Common myeloid progenitor, CD34-positive (primary cell): ENCODE data around the gene CACNA1E.

ENCODE experiments used
- CTCF ChIA-PET: fragments of 350-600 bp; sonication (Branson Sonifier 250); formaldehyde crosslinking; loops from one replicate; lab custom pipeline; 2021; ENCODE audit warnings: antibody characterized with exemption; lab: Charles Lee
- POLR2A ChIA-PET: fragments of 350-600 bp; sonication (Branson Sonifier 250); formaldehyde crosslinking; loops from one replicate; lab custom pipeline; 2021; ENCODE audit warnings: antibody characterized with exemption; lab: Charles Lee
- DNase-seq, 3 donors: peaks; one replicate each; pipeline versions ENCODE4 v3.0.0 to v3.0.0-alpha.2; 2013
- H3K27ac ChIP-seq, 2 experiments: 1 replicate in 1 of 2; 2 replicates in 1 of 2; pipeline ENCODE4 v1.7.0; 2013; ENCODE audit warnings: inconsistent platforms in 2 of 2, low read length in 2 of 2, mild to moderate bottlenecking in 2 of 2, low read depth in 1 of 2, moderate library complexity in 1 of 2; ENCODE audit not compliant: severe bottlenecking in 2 of 2, insufficient read depth in 1 of 2, poor library complexity in 1 of 2
- H3K27me3 ChIP-seq, 5 experiments: replicated peaks in 2 of 5; 1 replicate in 3 of 5; 2 replicates in 2 of 5; pipeline versions ENCODE4 v1.6.1 to v1.7.0; 2013; ENCODE audit warnings: low read length in 4 of 5, mild to moderate bottlenecking in 2 of 5, moderate library complexity in 2 of 5, inconsistent platforms in 1 of 5; ENCODE audit not compliant: insufficient read depth in 5 of 5, control insufficient read depth in 4 of 5
- H3K36me3 ChIP-seq, 4 experiments: 1 replicate in 2 of 4; 2 replicates in 2 of 4; pipeline versions ENCODE4 v1.6.1 to v1.7.0; 2013; ENCODE audit warnings: low read length in 3 of 4, control low read depth in 1 of 4, mild to moderate bottlenecking in 1 of 4; ENCODE audit not compliant: control insufficient read depth in 4 of 4, insufficient read depth in 4 of 4
- H3K4me1 ChIP-seq, 4 experiments: 1 replicate in 3 of 4; 2 replicates in 1 of 4; pipeline versions ENCODE4 v1.6.1 to v1.7.1; 2013; ENCODE audit warnings: low read length in 3 of 4, mild to moderate bottlenecking in 3 of 4, control low read depth in 1 of 4, inconsistent platforms in 1 of 4, moderate library complexity in 1 of 4; ENCODE audit not compliant: control insufficient read depth in 4 of 4, insufficient read depth in 4 of 4; ENCODE audit errors: control extremely low read depth in 1 of 4
- H3K4me3 ChIP-seq, 7 experiments: 1 replicate in 4 of 7; 2 replicates in 3 of 7; pipeline versions ENCODE4 v1.5.1 to v1.7.0; 2013; ENCODE audit warnings: mild to moderate bottlenecking in 7 of 7, low read length in 6 of 7, moderate library complexity in 6 of 7, inconsistent platforms in 2 of 7, low read depth in 2 of 7, control low read depth in 1 of 7; ENCODE audit not compliant: insufficient read depth in 4 of 7, control insufficient read depth in 1 of 7; ENCODE audit errors: extremely low read depth in 1 of 7
- H3K9me3 ChIP-seq, 5 experiments: 1 replicate in 4 of 5; 2 replicates in 1 of 5; pipeline versions ENCODE4 v1.6.1 to v1.7.1; 2013; ENCODE audit warnings: low read length in 4 of 5, mild to moderate bottlenecking in 2 of 5, inconsistent platforms in 1 of 5, low read depth in 1 of 5, moderate library complexity in 1 of 5; ENCODE audit not compliant: control insufficient read depth in 4 of 5, insufficient read depth in 2 of 5; ENCODE audit errors: control extremely low read depth in 1 of 5
- WGBS: methylation state at CpG from one replicate; pipeline ENCODE4 v1.1.5; 2013; ENCODE audit not compliant: insufficient coverage; 5-methylcytosine and 5-hydroxymethylcytosine counted together

Gene CACNA1E

DNA sequence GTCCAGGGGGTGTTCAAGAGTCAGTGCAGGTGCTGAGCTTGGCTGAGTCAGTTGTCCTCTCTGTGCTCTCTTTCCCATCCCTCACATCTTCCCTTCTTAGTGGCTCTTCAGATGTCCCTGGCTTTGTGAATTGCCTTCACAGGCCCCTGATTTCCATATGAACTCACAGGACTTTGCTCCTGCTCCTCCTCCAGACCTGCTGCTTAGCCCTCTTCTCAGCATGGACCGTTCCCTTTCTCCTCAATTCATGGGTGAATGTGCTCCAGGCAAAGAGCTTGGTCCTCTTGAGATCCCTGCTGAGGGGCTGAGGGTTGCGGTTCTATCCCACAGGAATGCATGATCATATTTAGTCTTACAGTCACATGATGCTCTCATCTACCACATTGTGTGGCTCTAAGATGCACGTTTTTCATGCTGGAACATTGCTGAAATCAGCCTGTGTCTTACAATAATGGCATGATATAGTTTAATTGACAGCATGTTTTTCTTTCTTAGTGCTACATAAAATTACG, 30.5 kb downstream of the CACNA1E start:
- Histone ChIP-seq H3K27ac (no peak overlapping the region), H3K36me3 (no peaks in the 10 kb centered on the region), H3K9me3 (no peaks in the 10 kb centered on the region), H3K4me1 (no peaks in the 10 kb centered on the region), H3K4me3 (no peak overlapping the region), H3K27me3 (peaks cover 0 to 7% (median 5%) of the 10 kb centered on the region in 5 experiments)
- POLR2A ChIA-PET = no interaction called here
- CTCF ChIA-PET = interaction anchor here (0.6 kb wide), 1 partner anchor 375 kb away, joined by 4 read pairs; no protein-coding TSS in a partner anchor
- WGBS = 54% methylated on average over 3 of the region's 4 CpGs
- no peak for DNase-seq

DNA sequence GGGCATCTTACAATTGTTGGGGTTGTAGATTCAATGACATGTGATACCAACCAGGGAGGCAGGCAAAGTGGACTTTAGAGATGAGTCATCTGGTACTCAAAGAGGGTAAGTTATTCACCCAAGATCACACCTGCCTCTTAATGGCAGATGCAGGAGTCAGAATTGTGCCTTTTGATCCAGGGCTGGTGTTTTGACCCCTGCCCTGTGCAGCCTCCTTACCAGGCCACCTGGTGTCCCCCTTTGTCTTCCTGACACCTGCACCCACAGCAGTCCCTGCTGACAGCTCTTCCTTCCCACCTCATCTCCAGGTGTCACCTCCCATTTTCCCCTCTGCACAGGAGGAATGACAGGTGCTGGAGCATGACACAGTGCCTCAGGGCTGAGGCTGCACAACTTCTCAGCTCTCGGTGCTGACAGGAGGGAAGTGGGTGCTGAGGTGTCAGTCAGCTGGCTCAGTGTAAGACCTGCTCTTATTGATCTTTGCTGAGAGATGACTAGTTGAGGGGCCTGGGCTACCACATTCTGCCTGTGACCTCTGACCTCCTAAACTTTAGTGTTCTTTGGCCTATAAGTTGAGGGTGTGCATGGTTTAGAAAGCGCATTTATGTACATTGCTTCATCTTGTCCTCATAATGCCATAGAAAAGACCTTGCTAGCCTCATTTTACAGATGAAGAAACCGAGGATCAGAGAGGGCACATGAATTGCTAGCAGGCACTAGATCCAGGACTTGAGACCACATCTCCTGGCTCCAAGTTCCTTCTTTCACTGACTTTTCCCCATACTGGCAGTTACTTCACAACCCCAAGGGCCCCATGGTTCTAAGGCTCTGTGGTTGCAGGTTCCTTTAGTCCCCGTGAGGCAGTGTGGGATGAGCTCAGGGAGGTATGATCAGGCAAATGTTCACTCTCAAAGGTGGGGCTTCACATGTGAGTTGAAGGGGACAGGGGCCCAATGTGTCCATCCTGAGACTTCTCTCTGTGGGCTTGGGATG, 31.3 kb downstream of the CACNA1E start:
- Histone ChIP-seq H3K9me3 (no peaks in the 10 kb centered on the region), H3K4me1 (no peaks in the 10 kb centered on the region), H3K4me3 (no peak overlapping the region), H3K27ac (no peak overlapping the region), H3K36me3 (no peaks in the 10 kb centered on the region), H3K27me3 (peaks cover 0 to 7% (median 5%) of the 10 kb centered on the region in 5 experiments)
- no peak for DNase-seq
- 76% methylated on average over 3 of the region's 4 CpGs for WGBS
- ChIA-PET POLR2A (no interaction called here), CTCF (interaction anchor here (0.6 kb wide), 1 partner anchor 374 kb away, joined by 4 read pairs; no protein-coding TSS in a partner anchor)

- peaks cover 0 to 7% (median 2%) of the 10 kb centered on the region in 5 experiments for H3K27me3 ChIP-seq
- no peak for DNase-seq
- 100% methylated on average over 1 of the region's 4 CpGs for WGBS
- H3K9me3 ChIP-seq = no peaks in the 10 kb centered on the region
- no peak overlapping the region for H3K27ac ChIP-seq
- no peak overlapping the region for H3K4me3 ChIP-seq
- ChIA-PET CTCF (no interaction called here), POLR2A (no interaction called here)
- no peaks in the 10 kb centered on the region for H3K36me3 ChIP-seq
- H3K4me1 ChIP-seq = no peaks in the 10 kb centered on the region
These were observed 33.4 kb downstream of the CACNA1E start for GRCh38 chr1:181516706-181517105.

DNA sequence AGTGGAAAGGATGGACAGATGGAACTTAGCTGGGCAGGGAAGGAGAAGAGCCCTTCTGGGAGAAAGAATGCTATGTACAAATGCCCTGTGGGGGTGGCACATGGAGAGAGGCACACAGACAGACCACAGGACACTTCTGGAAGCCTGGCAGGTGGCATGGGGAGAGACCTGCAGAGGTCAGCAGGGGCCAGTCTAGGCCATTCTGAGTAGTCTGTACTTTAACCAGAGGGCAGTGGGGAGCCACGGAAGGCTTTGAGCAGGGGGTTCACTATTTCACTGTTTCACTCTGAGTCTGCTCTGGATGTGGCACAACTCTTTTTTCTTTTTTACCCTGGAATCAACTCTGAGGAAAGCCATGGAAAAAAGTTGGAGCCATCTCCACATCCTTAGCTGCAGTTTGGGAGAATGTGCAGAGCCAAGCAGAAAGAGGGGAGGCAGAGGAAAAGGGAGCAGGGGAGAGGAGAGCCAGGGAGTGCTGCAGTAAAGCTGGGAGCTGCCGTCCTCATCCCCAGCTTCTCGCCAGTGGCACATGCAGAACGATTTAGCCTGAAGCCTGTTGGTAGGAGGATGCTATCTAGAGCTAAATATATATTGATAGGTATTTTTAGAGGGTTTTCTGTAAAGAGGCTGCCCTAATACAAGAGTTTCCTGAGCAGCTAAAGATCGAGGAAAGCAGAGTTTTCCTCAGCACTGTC, 34.0 kb downstream of the CACNA1E start:
- CTCF ChIA-PET = interaction anchor here (1.5 kb wide), 1 partner anchor 13 kb away, joined by 3 read pairs; no protein-coding TSS in a partner anchor
- WGBS = 56% methylated on average over 4 of the region's 5 CpGs
- POLR2A ChIA-PET = no interaction called here
- H3K27ac ChIP-seq = no peak overlapping the region
- H3K4me3 ChIP-seq = no peak overlapping the region
- peaks cover 0 to 7% (median 0%) of the 10 kb centered on the region in 5 experiments for H3K27me3 ChIP-seq
- H3K36me3 ChIP-seq = no peaks in the 10 kb centered on the region
- no peaks in the 10 kb centered on the region for H3K4me1 ChIP-seq
- no peak for DNase-seq
- no peaks in the 10 kb centered on the region for H3K9me3 ChIP-seq

GRCh38 chr1:181518152-181518551, 34.8 kb downstream of the CACNA1E start:
- POLR2A ChIA-PET = no interaction called here
- Histone ChIP-seq H3K4me1 (no peaks in the 10 kb centered on the region), H3K9me3 (no peaks in the 10 kb centered on the region), H3K27me3 (peaks cover 0 to 7% (median 0%) of the 10 kb centered on the region in 5 experiments), H3K4me3 (no peak overlapping the region), H3K36me3 (no peaks in the 10 kb centered on the region), H3K27ac (no peak overlapping the region)
- 73% methylated on average over 2 of the region's 2 CpGs for WGBS
- CTCF ChIA-PET = interaction anchor here (1.5 kb wide), 1 partner anchor 14 kb away, joined by 3 read pairs; no protein-coding TSS in a partner anchor
- DNase-seq = no peak

DNA sequence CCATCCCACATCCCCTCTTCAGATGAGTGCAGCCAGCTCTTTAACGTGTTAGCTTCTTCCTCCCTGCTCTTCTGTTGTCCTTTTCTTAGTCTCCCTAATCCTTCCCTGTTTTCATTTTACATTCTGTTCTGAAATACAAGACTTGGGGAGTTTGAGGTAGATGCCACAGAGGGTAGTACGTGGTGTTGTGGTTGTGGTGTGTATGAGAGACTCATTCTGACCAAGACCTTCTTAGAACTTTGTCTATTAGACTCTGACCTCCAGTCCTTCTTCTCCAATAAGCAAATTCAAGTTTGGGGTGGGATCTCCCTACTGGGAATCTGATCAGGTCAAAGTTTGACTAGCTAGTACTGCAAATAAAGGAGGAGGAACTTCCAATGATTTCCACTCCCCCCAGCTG, 39.5 kb downstream of the CACNA1E start:
- ChIA-PET POLR2A (no interaction called here), CTCF (no interaction called here)
- no peaks in the 10 kb centered on the region for H3K9me3 ChIP-seq
- peaks cover 0 to 2% (median 2%) of the 10 kb centered on the region in 5 experiments for H3K27me3 ChIP-seq
- no peak overlapping the region for H3K4me3 ChIP-seq
- WGBS = 100% methylated on average over 1 of the region's 2 CpGs
- no peaks in the 10 kb centered on the region for H3K4me1 ChIP-seq
- no peak overlapping the region for H3K27ac ChIP-seq
- H3K36me3 ChIP-seq = no peaks in the 10 kb centered on the region
- no peak for DNase-seq
